Dedifferentiated amniotic fluid mesenchymal stem cell (primary cell): Measurements from ENCODE around the gene MCU.
"Not testable (repeated sequence)": the region's sequence is repeated elsewhere in the genome, so short reads cannot be mapped to it uniquely, and the experiment has no call there.

Source experiments
- DNase-seq: peaks from one replicate; pipeline ENCODE4 v3.0.0-alpha.2; 2016; ENCODE audit errors: extremely low spot score

Gene MCU

GRCh38 chr10:72731916-72732419 lies 40.0 kb downstream of the MCU start:
- no peak for DNase-seq

- no peak for DNase-seq
These were observed 40.6 kb downstream of the MCU start for GRCh38 chr10:72732521-72732920.

GRCh38 chr10:72733989-72734388 lies 42.0 kb downstream of the MCU start:
- no peak for DNase-seq

- no peak for DNase-seq
These were observed 43.5 kb downstream of the MCU start for GRCh38 chr10:72735288-72735936.

GRCh38 chr10:72736176-72736827 lies 44.4 kb downstream of the MCU start:
- peak; percentile 75 for DNase-seq

- no peak for DNase-seq
These were observed 44.9 kb downstream of the MCU start for GRCh38 chr10:72736828-72737220.

GRCh38 chr10:72737357-72737756 lies 45.4 kb downstream of the MCU start:
- not testable (repeated sequence) for DNase-seq

- DNase-seq: no peak
These were observed 46.5 kb downstream of the MCU start for GRCh38 chr10:72738486-72738885.

GRCh38 chr10:72740528-72740927 lies 48.6 kb downstream of the MCU start:
- no peak for DNase-seq

- DNase-seq: no peak
These were observed 50.1 kb downstream of the MCU start for GRCh38 chr10:72742092-72742491.

- no peak for DNase-seq
These were observed 50.9 kb downstream of the MCU start for GRCh38 chr10:72742797-72743196.

- DNase-seq: no peak
These were observed 52.6 kb downstream of the MCU start for GRCh38 chr10:72744566-72744965.

- no peak for DNase-seq
These were observed 54.8 kb downstream of the MCU start for GRCh38 chr10:72746426-72747363.

GRCh38 chr10:72747521-72747920 lies 55.6 kb downstream of the MCU start:
- DNase-seq: no peak

- DNase-seq: no peak
These were observed 61.9 kb downstream of the MCU start for GRCh38 chr10:72753760-72754231.

GRCh38 chr10:72754275-72755032 lies 62.5 kb downstream of the MCU start:
- no peak for DNase-seq

- DNase-seq: no peak
These were observed 64.9 kb downstream of the MCU start for GRCh38 chr10:72756674-72757385.

- no peak for DNase-seq
These were observed 65.8 kb downstream of the MCU start for GRCh38 chr10:72757732-72758131.

- not testable (repeated sequence) for DNase-seq
These were observed 67.0 kb downstream of the MCU start for GRCh38 chr10:72758930-72759329.

GRCh38 chr10:72759584-72759983 lies 67.6 kb downstream of the MCU start:
- DNase-seq: no peak

- no peak for DNase-seq
These were observed 69.6 kb downstream of the MCU start for GRCh38 chr10:72761498-72761897.
